Measurements from ENCODE around the gene MISP.

DNA sequence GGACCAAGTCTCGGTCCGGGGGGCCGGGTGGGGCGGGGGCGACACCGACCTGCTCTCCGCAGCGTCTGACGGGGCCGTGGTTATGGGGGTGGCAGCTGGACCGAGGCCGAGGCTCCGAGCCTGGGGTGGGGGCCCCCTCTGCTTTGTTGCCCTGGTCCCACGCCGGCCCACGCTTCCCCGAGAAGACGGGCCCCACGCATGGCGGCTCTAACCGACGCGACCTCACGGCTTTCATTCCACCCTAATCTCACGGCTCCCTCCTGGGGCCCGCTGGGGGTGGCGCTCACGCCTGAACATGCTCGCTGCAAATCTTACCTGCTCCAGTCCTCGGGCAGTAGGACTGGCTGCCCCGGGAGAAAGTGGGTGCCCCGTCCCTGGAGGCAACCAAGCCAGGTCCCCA lies 14.8 kb upstream of the MISP start:
- TF ChIP-seq POLR2A (IDR thresholded peaks at IDR 0.05) (no peak), POLR2AphosphoS5 (IDR thresholded peaks at IDR 0.05) (no peak)
